ENCODE results near the gene PHIP.

The PHIP gene

DNA sequence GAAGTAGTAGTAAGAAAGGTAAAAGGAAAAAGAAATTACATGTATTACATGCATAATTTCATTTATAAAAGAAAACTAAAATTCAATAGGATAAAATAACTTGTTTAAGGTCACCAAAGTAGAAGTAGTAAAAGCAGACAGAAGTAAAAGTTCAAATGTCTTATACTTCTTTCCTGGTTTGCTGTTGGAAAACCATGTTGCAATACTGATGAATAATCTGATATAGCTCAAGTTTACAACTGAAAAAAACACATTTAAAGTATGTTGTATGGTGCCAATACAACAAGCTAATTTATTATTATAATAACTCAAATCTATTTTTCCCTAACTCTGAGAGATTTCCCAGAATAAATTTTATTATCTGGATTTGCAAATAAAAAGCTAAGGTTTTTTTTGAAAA is 78.3 kb downstream of the PHIP start:
- Histone ChIP-seq H3K27ac (ENCODE audit: low read depth, low read length) (no peak overlapping the region), H3K27me3 (ENCODE audit: control insufficient read depth in 5 of 5, insufficient read depth in 4 of 5, low read length in 5 of 5) (no peaks in the 10 kb centered on the region), H3K9me3 (ENCODE audit: control insufficient read depth in 5 of 5, low read length in 5 of 5) (no peaks in the 10 kb centered on the region), H3K36me3 (ENCODE audit: control insufficient read depth in 5 of 5, insufficient read depth in 5 of 5, low read length in 5 of 5) (peaks cover 47 to 79% (median 69%) of the 10 kb centered on the region in 5 donors), H3K9ac (ENCODE audit: low read length in 5 of 5) (no peak overlapping the region), H3K4me3 (ENCODE audit: low read depth in 1 of 5, low read length in 5 of 5) (no peak overlapping the region), H3K4me1 (ENCODE audit: control insufficient read depth in 5 of 5, insufficient read depth in 5 of 5, low read length in 5 of 5) (no peaks in the 10 kb centered on the region)

DNA sequence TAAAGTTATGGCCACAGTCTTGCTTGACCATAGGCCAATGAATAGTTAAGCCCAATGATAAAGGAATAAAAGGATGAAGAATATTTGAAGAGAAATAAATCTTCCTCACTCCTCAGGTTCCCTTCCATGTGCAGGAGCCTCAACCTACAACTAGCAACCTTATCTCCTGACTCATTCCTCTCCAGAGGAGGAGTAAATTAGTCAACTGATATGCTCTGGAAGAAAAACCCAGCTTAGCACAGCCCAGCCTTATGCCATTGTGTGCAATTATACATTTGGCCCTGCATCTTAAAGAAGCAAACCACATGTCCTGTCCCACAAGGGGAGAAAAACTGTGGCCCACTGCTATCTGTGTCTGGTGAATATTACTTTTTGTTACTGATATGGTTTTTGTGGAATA is 82.1 kb downstream of the PHIP start:
- Histone ChIP-seq H3K9ac (ENCODE audit: low read length in 5 of 5) (no peak overlapping the region), H3K9me3 (ENCODE audit: control insufficient read depth in 5 of 5, low read length in 5 of 5) (peaks cover 0 to 4% (median 0%) of the 10 kb centered on the region in 5 donors), H3K36me3 (ENCODE audit: control insufficient read depth in 5 of 5, insufficient read depth in 5 of 5, low read length in 5 of 5) (peaks cover 51 to 75% (median 66%) of the 10 kb centered on the region in 5 donors), H3K27ac (ENCODE audit: low read depth, low read length) (no peak overlapping the region), H3K27me3 (ENCODE audit: control insufficient read depth in 5 of 5, insufficient read depth in 4 of 5, low read length in 5 of 5) (no peaks in the 10 kb centered on the region), H3K4me1 (ENCODE audit: control insufficient read depth in 5 of 5, insufficient read depth in 5 of 5, low read length in 5 of 5) (no peaks in the 10 kb centered on the region), H3K4me3 (ENCODE audit: low read depth in 1 of 5, low read length in 5 of 5) (no peak overlapping the region)

DNA sequence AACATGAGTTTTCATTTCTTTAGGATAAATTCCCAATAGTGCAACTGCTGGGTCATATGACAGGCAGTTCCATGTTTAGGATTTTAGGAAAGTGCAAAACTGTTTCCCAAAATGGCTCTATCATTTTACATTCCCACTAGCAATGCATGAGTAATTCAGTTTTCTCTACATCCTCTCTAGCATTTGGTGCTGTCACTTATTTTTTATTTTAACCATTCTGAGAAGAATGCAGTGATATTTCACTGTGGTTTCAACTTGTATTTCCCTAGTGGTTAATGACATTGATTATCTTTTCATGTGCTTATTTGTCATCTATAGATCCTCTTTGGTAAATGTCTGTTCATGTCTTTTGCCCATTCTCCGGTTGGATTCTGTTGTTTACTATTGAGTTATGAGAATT is 82.7 kb downstream of the PHIP start:
- peaks cover 55 to 75% (median 69%) of the 10 kb centered on the region in 5 donors for H3K36me3 ChIP-seq (ENCODE audit: control insufficient read depth in 5 of 5, insufficient read depth in 5 of 5, low read length in 5 of 5)
- no peak overlapping the region for H3K4me3 ChIP-seq (ENCODE audit: low read depth in 1 of 5, low read length in 5 of 5)
- H3K27ac ChIP-seq (ENCODE audit: low read depth, low read length), result no peak overlapping the region
- H3K9me3 ChIP-seq (ENCODE audit: control insufficient read depth in 5 of 5, low read length in 5 of 5), result peaks cover 0 to 4% (median 0%) of the 10 kb centered on the region in 5 donors
- H3K9ac ChIP-seq (ENCODE audit: low read length in 5 of 5), result no peak overlapping the region
- H3K4me1 ChIP-seq (ENCODE audit: control insufficient read depth in 5 of 5, insufficient read depth in 5 of 5, low read length in 5 of 5), result no peaks in the 10 kb centered on the region
- no peaks in the 10 kb centered on the region for H3K27me3 ChIP-seq (ENCODE audit: control insufficient read depth in 5 of 5, insufficient read depth in 4 of 5, low read length in 5 of 5)

DNA sequence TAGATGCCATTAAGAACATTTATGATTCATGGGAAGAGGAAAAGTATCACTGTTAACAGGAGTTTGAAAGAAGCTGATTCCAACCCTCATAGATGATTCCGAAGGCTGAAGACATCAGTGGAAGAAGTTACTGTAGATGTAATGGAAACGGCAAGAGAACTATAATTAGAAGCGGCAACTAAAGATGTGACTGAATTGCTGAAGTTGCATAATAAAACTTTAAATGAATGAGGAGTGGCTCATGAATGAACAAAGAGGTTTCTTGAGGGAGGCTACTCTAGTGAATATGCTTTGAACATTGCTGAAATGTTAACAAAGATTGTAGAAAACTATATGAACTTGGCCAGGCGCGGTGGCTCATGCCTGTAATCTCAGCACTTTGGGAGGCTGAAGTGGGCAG is 84.1 kb downstream of the PHIP start:
- H3K9me3 ChIP-seq (ENCODE audit: control insufficient read depth in 5 of 5, low read length in 5 of 5), result peaks cover 0 to 4% (median 0%) of the 10 kb centered on the region in 5 donors
- H3K27me3 ChIP-seq (ENCODE audit: control insufficient read depth in 5 of 5, insufficient read depth in 4 of 5, low read length in 5 of 5), result no peaks in the 10 kb centered on the region
- H3K4me1 ChIP-seq (ENCODE audit: control insufficient read depth in 5 of 5, insufficient read depth in 5 of 5, low read length in 5 of 5), result no peaks in the 10 kb centered on the region
- no peak overlapping the region for H3K4me3 ChIP-seq (ENCODE audit: low read depth in 1 of 5, low read length in 5 of 5)
- H3K27ac ChIP-seq (ENCODE audit: low read depth, low read length), result no peak overlapping the region
- H3K9ac ChIP-seq (ENCODE audit: low read length in 5 of 5), result no peak overlapping the region
- peaks cover 59 to 82% (median 74%) of the 10 kb centered on the region in 5 donors for H3K36me3 ChIP-seq (ENCODE audit: control insufficient read depth in 5 of 5, insufficient read depth in 5 of 5, low read length in 5 of 5)

DNA sequence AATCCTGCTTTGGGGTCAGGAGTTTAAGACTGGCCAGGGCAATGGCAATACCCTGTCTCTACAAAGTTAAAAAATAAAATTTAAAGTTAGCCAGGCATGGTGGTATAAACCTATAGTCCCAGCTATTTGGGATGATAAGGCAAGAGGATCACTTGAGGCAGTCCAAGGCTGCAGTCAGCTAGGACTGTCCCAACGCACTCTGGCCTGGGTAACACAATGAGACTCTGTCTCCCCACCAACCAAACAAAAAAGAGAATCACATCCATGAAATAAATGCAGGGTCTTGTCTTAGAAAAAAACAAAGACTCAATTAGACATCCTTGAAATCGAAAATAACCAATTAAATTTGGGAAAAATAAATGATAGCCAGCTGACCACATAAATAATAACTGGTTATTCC is 88.9 kb downstream of the PHIP start:
- Histone ChIP-seq H3K27ac (ENCODE audit: low read depth, low read length) (no peak overlapping the region), H3K27me3 (ENCODE audit: control insufficient read depth in 5 of 5, insufficient read depth in 4 of 5, low read length in 5 of 5) (no peaks in the 10 kb centered on the region), H3K4me1 (ENCODE audit: control insufficient read depth in 5 of 5, insufficient read depth in 5 of 5, low read length in 5 of 5) (no peaks in the 10 kb centered on the region), H3K9ac (ENCODE audit: low read length in 5 of 5) (no peak overlapping the region), H3K4me3 (ENCODE audit: low read depth in 1 of 5, low read length in 5 of 5) (no peak overlapping the region), H3K9me3 (ENCODE audit: control insufficient read depth in 5 of 5, low read length in 5 of 5) (peaks cover 0 to 4% (median 0%) of the 10 kb centered on the region in 5 donors), H3K36me3 (ENCODE audit: control insufficient read depth in 5 of 5, insufficient read depth in 5 of 5, low read length in 5 of 5) (peaks cover 52 to 71% (median 67%) of the 10 kb centered on the region in 5 donors)

DNA sequence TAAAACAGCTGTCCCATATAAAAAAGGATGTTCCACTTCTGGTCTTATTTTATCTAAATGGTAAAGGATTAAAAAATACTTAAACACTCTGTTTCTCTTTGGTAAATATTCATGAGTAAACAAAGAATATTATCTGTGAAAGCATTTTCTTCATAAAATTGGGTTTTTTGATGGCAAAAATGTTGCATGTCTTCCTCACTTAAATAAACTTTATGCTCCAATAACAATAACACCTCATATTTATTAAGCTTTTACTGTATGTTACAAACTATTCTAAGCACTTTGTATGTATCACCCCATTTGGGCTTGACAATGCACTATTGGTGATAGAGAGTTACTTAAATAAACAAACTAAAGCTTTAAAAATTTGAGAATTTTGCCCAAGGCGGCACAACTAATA is 91.9 kb downstream of the PHIP start:
- Histone ChIP-seq H3K4me3 (ENCODE audit: low read depth in 1 of 5, low read length in 5 of 5) (no peak overlapping the region), H3K4me1 (ENCODE audit: control insufficient read depth in 5 of 5, insufficient read depth in 5 of 5, low read length in 5 of 5) (no peaks in the 10 kb centered on the region), H3K27ac (ENCODE audit: low read depth, low read length) (no peak overlapping the region), H3K27me3 (ENCODE audit: control insufficient read depth in 5 of 5, insufficient read depth in 4 of 5, low read length in 5 of 5) (no peaks in the 10 kb centered on the region), H3K9me3 (ENCODE audit: control insufficient read depth in 5 of 5, low read length in 5 of 5) (no peaks in the 10 kb centered on the region), H3K9ac (ENCODE audit: low read length in 5 of 5) (no peak overlapping the region), H3K36me3 (ENCODE audit: control insufficient read depth in 5 of 5, insufficient read depth in 5 of 5, low read length in 5 of 5) (peaks cover 46 to 83% (median 63%) of the 10 kb centered on the region in 5 donors)

DNA sequence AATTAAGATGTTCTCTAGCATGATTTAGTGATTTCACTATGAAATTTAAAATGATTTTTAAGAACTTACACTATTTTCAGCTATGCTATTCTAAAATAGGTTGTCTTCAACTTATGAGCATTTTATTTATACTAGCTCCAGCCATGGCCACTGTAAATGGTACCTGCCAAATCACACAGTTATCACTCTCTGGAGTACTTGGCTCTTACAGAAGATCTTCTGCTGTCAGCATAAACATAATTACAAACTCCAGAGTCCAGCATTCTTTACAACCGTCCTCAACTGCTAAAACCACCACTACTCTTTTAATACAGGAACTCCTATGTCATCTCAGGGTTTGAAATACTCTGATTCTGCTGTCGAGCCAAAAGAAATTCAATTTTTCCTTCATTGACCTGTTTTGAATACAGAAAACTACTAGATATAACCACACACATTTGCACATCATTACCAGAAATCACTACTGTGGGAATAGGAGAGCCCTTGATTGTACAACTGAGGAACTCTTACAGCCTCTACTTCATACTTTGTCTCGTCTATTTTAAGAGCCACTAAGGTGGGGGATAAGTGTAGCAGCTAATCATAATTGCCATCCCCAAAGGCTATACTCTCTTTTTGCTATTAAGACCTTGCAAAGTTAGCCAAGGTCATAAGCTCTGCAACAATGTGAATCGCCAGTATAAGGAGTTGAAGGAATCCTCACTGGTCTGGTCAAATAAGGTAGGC is 93.7 kb downstream of the PHIP start:
- H3K4me1 ChIP-seq (ENCODE audit: control insufficient read depth in 5 of 5, insufficient read depth in 5 of 5, low read length in 5 of 5), result no peaks in the 10 kb centered on the region
- H3K9me3 ChIP-seq (ENCODE audit: control insufficient read depth in 5 of 5, low read length in 5 of 5), result no peaks in the 10 kb centered on the region
- H3K9ac ChIP-seq (ENCODE audit: low read length in 5 of 5), result no peak overlapping the region
- no peak overlapping the region for H3K27ac ChIP-seq (ENCODE audit: low read depth, low read length)
- H3K36me3 ChIP-seq (ENCODE audit: control insufficient read depth in 5 of 5, insufficient read depth in 5 of 5, low read length in 5 of 5), result peaks cover 51 to 84% (median 65%) of the 10 kb centered on the region in 5 donors
- no peak overlapping the region for H3K4me3 ChIP-seq (ENCODE audit: low read depth in 1 of 5, low read length in 5 of 5)
- no peaks in the 10 kb centered on the region for H3K27me3 ChIP-seq (ENCODE audit: control insufficient read depth in 5 of 5, insufficient read depth in 4 of 5, low read length in 5 of 5)

DNA sequence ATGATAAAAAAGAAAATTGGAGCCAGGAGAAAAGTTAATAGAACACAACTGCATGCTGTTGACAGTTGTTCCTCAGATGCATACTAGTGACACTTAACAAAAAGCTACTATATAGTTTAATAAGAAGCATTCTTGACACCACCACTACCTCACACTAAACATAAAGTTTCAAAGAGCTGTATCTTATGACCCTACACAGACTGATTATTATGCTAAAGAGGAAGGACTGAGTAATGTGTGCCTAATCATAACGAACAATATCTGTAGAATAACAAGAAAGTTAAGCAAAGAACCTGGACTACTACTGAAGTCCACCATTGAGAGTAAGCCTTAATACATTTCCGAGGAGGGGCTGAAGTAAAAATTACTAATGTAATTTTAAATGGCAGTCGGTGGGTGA is 110.9 kb downstream of the PHIP start:
- Histone ChIP-seq H3K27me3 (ENCODE audit: control insufficient read depth in 5 of 5, insufficient read depth in 4 of 5, low read length in 5 of 5) (no peaks in the 10 kb centered on the region), H3K9me3 (ENCODE audit: control insufficient read depth in 5 of 5, low read length in 5 of 5) (no peaks in the 10 kb centered on the region), H3K4me3 (ENCODE audit: low read depth in 1 of 5, low read length in 5 of 5) (no peak overlapping the region), H3K9ac (ENCODE audit: low read length in 5 of 5) (no peak overlapping the region), H3K4me1 (ENCODE audit: control insufficient read depth in 5 of 5, insufficient read depth in 5 of 5, low read length in 5 of 5) (no peaks in the 10 kb centered on the region), H3K36me3 (ENCODE audit: control insufficient read depth in 5 of 5, insufficient read depth in 5 of 5, low read length in 5 of 5) (peaks cover 36 to 72% (median 58%) of the 10 kb centered on the region in 5 donors), H3K27ac (ENCODE audit: low read depth, low read length) (no peak overlapping the region)

DNA sequence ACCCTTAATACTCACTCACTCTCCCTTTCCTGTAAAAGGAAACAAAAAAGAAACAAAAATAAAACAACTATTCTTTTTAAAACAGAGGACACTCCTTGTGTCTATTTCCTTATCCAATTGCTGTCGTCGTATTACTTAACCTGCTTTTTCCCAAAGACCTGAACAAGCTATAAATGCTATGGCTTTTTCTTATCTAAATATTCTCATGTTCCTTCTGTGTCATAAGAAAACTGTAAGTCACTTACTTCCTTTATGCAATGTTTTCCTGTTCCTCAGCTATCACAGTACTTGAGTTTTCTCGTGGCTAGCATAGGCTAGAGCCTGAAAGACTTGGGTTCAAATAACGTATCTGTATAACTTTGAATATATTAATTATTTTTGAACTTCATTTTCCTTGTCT is 111.5 kb downstream of the PHIP start:
- Histone ChIP-seq H3K27ac (ENCODE audit: low read depth, low read length) (no peak overlapping the region), H3K27me3 (ENCODE audit: control insufficient read depth in 5 of 5, insufficient read depth in 4 of 5, low read length in 5 of 5) (no peaks in the 10 kb centered on the region), H3K4me1 (ENCODE audit: control insufficient read depth in 5 of 5, insufficient read depth in 5 of 5, low read length in 5 of 5) (no peaks in the 10 kb centered on the region), H3K9me3 (ENCODE audit: control insufficient read depth in 5 of 5, low read length in 5 of 5) (no peaks in the 10 kb centered on the region), H3K9ac (ENCODE audit: low read length in 5 of 5) (no peak overlapping the region), H3K36me3 (ENCODE audit: control insufficient read depth in 5 of 5, insufficient read depth in 5 of 5, low read length in 5 of 5) (peaks cover 43 to 79% (median 65%) of the 10 kb centered on the region in 5 donors), H3K4me3 (ENCODE audit: low read depth in 1 of 5, low read length in 5 of 5) (no peak overlapping the region)

DNA sequence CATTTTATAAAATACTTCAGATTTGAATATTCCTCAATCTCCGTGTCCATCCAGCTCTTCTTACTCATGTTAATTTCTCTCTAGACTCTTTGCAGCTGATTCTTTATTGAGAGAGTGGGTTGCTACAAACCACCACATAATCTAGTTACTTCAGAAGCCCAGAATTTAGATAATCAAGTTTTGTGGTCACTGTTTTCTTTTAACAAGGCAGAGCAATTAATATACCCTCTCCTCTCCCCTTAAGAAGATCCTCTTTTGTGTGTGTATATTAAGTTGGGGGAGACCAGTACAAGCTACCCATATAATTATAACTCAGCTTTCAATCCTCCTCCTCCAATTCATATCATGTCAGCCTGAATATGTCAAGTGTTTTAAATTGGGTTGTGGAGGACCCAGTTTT is 115.6 kb downstream of the PHIP start:
- Histone ChIP-seq H3K27me3 (ENCODE audit: control insufficient read depth in 5 of 5, insufficient read depth in 4 of 5, low read length in 5 of 5) (no peaks in the 10 kb centered on the region), H3K36me3 (ENCODE audit: control insufficient read depth in 5 of 5, insufficient read depth in 5 of 5, low read length in 5 of 5) (peaks cover 41 to 74% (median 49%) of the 10 kb centered on the region in 5 donors), H3K27ac (ENCODE audit: low read depth, low read length) (no peak overlapping the region), H3K9me3 (ENCODE audit: control insufficient read depth in 5 of 5, low read length in 5 of 5) (no peaks in the 10 kb centered on the region), H3K9ac (ENCODE audit: low read length in 5 of 5) (no peak overlapping the region), H3K4me1 (ENCODE audit: control insufficient read depth in 5 of 5, insufficient read depth in 5 of 5, low read length in 5 of 5) (no peaks in the 10 kb centered on the region), H3K4me3 (ENCODE audit: low read depth in 1 of 5, low read length in 5 of 5) (no peak overlapping the region)
